Thyroid gland (tissue), 4 donors: ENCODE data around the gene ALMS1. TPM values are rescaled to one million over a fixed set of nuclear protein-coding genes. Genes with fewer than 3 reads are reported as not detected.
"Not testable (repeated sequence)": the region's sequence is repeated elsewhere in the genome, so short reads cannot be mapped to it uniquely, and the experiment has no call there.

Experiments used
- DNase-seq, 2 donors: peaks; one replicate each; pipeline ENCODE4 v3.0.0-alpha.2; 2019
- H3K27ac ChIP-seq, 3 donors: fragments of 200-600 bp; sonication (generic); 1 replicate in 2 of 3; 2 replicates in 1 of 3; pipeline ENCODE4 v1.5.1; 2016 to 2019; ENCODE audit warnings: mild to moderate bottlenecking in 1 of 3, moderate library complexity in 1 of 3
- H3K27me3 ChIP-seq: fragments of 200-600 bp; sonication (generic); one replicate; pipeline ENCODE4 v1.5.1; 2019
- H3K36me3 ChIP-seq, 2 donors: fragments of 200-600 bp; sonication (generic); one replicate each; pipeline ENCODE4 v1.5.1; 2016 to 2019
- H3K4me1 ChIP-seq, 2 donors: fragments of 200-600 bp; sonication (generic); one replicate each; pipeline ENCODE4 v1.5.1; 2017 to 2019
- H3K4me3 ChIP-seq, 3 donors: fragments of 200-600 bp; sonication (generic); replicated peaks in 1 of 3; 1 replicate in 2 of 3; 2 replicates in 1 of 3; pipeline ENCODE4 v1.5.1; 2016; ENCODE audit warnings: mild to moderate bottlenecking in 1 of 3
- H3K9me3 ChIP-seq: fragments of 200-600 bp; sonication (generic); one replicate; pipeline ENCODE4 v1.5.1; 2017
- POLR2A ChIP-seq, 2 donors: fragments of 450-650 bp; IDR thresholded peaks; one replicate each; pipeline ENCODE4 v1.6.1; 2017; ENCODE audit warnings: antibody characterized with exemption in 2 of 2, mild to moderate bottlenecking in 2 of 2, moderate library complexity in 1 of 2
- WGBS, 2 donors: methylation state at CpG; one replicate each; pipeline ENCODE4 v1.1.5; 2017; 5-methylcytosine and 5-hydroxymethylcytosine counted together
- intact Hi-C: fragments of 100-400 bp; cut with DNase I; formaldehyde crosslinking; loops from one replicate; pipeline ENCODE4 v1.15.1; 2023
- total RNA-seq, 4 donors: library from RNA; depleted of rRNA; stranded (reverse); fragments of >200 nt; gene quantifications; one replicate each; pipeline ENCODE4 v1.2.3, GENCODE V29; 2016
- TF ChIP-seq, protein P1 (sequence below), 6 experiments: fragments of 200-600 bp in 3 of 6; fragments of 450-650 bp in 3 of 6; sonication (generic) in 3 of 6; IDR thresholded peaks; one replicate each; pipeline ENCODE4 v1.5.1; 2016 to 2019; ENCODE audit warnings: antibody characterized with exemption in 6 of 6, mild to moderate bottlenecking in 2 of 6, inconsistent platforms in 1 of 6, moderate library complexity in 1 of 6

The ALMS1 gene
- total RNA-seq, 4 donors from 2014 or later: 38.7 to 66.6 (median 44.4) TPM

DNA sequence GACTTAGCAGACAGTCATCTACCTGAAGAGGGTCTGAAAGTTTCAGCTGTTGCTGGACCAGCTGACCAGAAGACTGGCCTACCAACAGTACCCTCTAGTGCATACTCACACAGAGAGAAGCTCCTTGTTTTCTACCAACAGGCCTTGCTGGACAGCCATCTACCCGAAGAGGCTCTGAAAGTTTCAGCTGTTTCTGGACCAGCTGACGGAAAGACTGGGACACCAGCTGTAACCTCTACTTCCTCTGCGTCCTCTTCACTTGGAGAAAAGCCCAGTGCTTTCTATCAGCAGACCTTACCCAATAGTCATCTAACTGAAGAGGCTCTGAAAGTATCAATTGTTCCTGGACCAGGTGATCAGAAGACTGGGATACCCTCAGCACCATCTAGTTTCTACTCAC, 63.2 kb downstream of the ALMS1 start:
- Histone ChIP-seq H3K9me3 (no peaks in the 10 kb centered on the region), H3K27ac (no peak overlapping the region), H3K4me3 (no peak overlapping the region), H3K27me3 (no peaks in the 10 kb centered on the region), H3K4me1 (no peaks in the 10 kb centered on the region), H3K36me3 (peaks cover 20 to 21% of the 10 kb centered on the region in 2 donors)
- no peak for TF ChIP-seq POLR2A (IDR thresholded peaks at IDR 0.05)
- TF ChIP-seq, protein P1, sequence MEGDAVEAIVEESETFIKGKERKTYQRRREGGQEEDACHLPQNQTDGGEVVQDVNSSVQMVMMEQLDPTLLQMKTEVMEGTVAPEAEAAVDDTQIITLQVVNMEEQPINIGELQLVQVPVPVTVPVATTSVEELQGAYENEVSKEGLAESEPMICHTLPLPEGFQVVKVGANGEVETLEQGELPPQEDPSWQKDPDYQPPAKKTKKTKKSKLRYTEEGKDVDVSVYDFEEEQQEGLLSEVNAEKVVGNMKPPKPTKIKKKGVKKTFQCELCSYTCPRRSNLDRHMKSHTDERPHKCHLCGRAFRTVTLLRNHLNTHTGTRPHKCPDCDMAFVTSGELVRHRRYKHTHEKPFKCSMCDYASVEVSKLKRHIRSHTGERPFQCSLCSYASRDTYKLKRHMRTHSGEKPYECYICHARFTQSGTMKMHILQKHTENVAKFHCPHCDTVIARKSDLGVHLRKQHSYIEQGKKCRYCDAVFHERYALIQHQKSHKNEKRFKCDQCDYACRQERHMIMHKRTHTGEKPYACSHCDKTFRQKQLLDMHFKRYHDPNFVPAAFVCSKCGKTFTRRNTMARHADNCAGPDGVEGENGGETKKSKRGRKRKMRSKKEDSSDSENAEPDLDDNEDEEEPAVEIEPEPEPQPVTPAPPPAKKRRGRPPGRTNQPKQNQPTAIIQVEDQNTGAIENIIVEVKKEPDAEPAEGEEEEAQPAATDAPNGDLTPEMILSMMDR (IDR thresholded peaks at IDR 0.05): no peak
- 93% methylated on average over 3 of the region's 3 CpGs for WGBS, 2 donors
- DNase-seq: no peak
- intact Hi-C loops: no loop called here

- H3K9me3 ChIP-seq: no peaks in the 10 kb centered on the region
- no peak for DNase-seq
- H3K36me3 ChIP-seq: peaks cover 20 to 21% of the 10 kb centered on the region in 2 donors
- no peak overlapping the region for H3K4me3 ChIP-seq
- intact Hi-C loops: no loop called here
- H3K27me3 ChIP-seq: no peaks in the 10 kb centered on the region
- TF ChIP-seq, protein P1 (IDR thresholded peaks at IDR 0.05): no peak
- TF ChIP-seq POLR2A (IDR thresholded peaks at IDR 0.05): no peak
- no peaks in the 10 kb centered on the region for H3K4me1 ChIP-seq
- H3K27ac ChIP-seq: no peak overlapping the region
These were observed 63.8 kb downstream of the ALMS1 start for GRCh38 chr2:73449404-73449803.

DNA sequence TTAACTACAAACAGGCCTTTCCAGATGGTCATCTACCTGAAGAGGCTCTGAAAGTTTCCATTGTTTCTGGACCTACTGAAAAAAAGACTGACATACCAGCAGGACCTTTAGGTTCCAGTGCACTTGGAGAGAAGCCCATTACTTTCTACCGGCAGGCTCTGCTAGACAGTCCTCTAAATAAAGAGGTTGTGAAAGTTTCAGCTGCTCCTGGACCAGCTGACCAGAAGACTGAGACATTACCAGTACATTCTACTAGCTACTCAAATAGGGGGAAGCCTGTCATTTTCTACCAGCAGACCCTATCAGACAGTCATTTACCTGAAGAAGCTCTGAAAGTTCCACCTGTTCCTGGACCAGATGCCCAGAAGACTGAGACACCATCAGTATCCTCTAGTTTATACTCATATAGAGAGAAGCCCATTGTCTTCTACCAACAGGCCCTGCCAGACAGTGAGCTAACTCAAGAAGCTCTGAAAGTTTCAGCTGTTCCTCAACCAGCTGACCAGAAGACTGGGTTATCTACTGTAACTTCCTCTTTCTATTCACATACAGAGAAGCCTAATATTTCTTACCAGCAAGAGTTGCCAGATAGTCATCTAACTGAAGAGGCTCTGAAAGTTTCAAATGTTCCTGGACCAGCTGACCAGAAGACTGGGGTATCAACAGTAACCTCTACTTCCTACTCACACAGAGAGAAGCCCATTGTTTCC, 65.8 kb downstream of the ALMS1 start:
- Histone ChIP-seq H3K4me3 (no peak overlapping the region), H3K27ac (no peak overlapping the region), H3K4me1 (no peaks in the 10 kb centered on the region), H3K27me3 (no peaks in the 10 kb centered on the region), H3K9me3 (no peaks in the 10 kb centered on the region), H3K36me3 (peaks cover 22 to 26% of the 10 kb centered on the region in 2 donors)
- no peak for DNase-seq
- intact Hi-C loops: no loop called here
- 93 to 100% methylated on average over 1 of the region's 1 CpG for WGBS, 2 donors
- TF ChIP-seq POLR2A (IDR thresholded peaks at IDR 0.05): no peak
- TF ChIP-seq, protein P1 (IDR thresholded peaks at IDR 0.05): no peak

- no peaks in the 10 kb centered on the region for H3K9me3 ChIP-seq
- peaks cover 2 to 5% of the 10 kb centered on the region in 2 donors for H3K36me3 ChIP-seq
- no peak overlapping the region for H3K4me3 ChIP-seq
- H3K27ac ChIP-seq: no peak overlapping the region
- intact Hi-C loops: no loop called here
- TF ChIP-seq POLR2A (IDR thresholded peaks at IDR 0.05): no peak
- TF ChIP-seq, protein P1 (IDR thresholded peaks at IDR 0.05): no peak
- H3K4me1 ChIP-seq: no peaks in the 10 kb centered on the region
- DNase-seq: no peak
- WGBS, 2 donors: 98% methylated on average over 3 of the region's 3 CpGs
- no peaks in the 10 kb centered on the region for H3K27me3 ChIP-seq
These were observed 72.3 kb downstream of the ALMS1 start for GRCh38 chr2:73457982-73458381.

DNA sequence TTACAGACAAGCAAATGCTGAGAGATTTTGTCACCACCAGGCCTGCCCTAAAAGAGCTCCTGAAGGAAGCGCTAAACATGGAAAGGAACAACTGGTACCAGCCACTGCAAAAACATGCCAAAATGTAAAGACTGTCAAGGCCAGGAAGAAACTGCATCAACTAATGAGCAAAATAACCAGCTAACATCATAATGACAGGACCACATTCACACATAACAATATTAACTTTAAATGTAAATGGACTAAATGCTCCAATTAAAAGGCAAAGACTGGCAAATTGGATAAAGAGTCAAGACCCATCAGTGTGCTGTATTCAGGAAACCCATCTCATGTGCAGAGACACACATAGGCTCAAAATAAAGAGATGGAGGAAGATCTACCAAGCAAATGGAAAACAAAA, 76.8 kb downstream of the ALMS1 start:
- H3K36me3 ChIP-seq, intact Hi-C loops, H3K27ac ChIP-seq, H3K4me3 ChIP-seq, H3K4me1 ChIP-seq, H3K9me3 ChIP-seq, H3K27me3 ChIP-seq, DNase-seq: not testable (repeated sequence)
- 96 to 100% methylated on average over 1 of the region's 1 CpG for WGBS, 2 donors
